Body of pancreas (tissue), 4 donors: ENCODE results near the gene GATA1. TPM values are rescaled to one million over a fixed set of nuclear protein-coding genes. Genes with fewer than 3 reads are reported as not detected.

ENCODE experiments used
- ATAC-seq: fragments of 150-250 bp; one replicate; pipeline ENCODE4 v1.9.1; 2016
- DNase-seq, 4 donors: peaks; one replicate each; pipeline ENCODE4 v3.0.0-alpha.2; 2019
- H3K27ac ChIP-seq, 4 donors: fragments of 200-600 bp; sonication (generic); 1 replicate in 3 of 4; 2 replicates in 1 of 4; pipeline versions ENCODE4 v1.5.1 to v1.6.1; 2016 to 2019; ENCODE audit warnings: mild to moderate bottlenecking in 1 of 4, mixed read lengths in 1 of 4, moderate library complexity in 1 of 4
- H3K27me3 ChIP-seq, 2 donors: fragments of 200-600 bp; sonication (generic); one replicate each; pipeline ENCODE4 v1.6.0; 2016; ENCODE audit warnings: mild to moderate bottlenecking in 1 of 2
- H3K36me3 ChIP-seq, 2 donors: fragments of 200-600 bp; sonication (generic); replicated peaks in 1 of 2; 2 replicates each; pipeline ENCODE4 v1.5.1; 2016; ENCODE audit warnings: low read depth in 2 of 2; ENCODE audit not compliant: insufficient read depth in 1 of 2
- H3K4me1 ChIP-seq: fragments of 200-600 bp; sonication (generic); one replicate; pipeline ENCODE4 v1.6.0; 2016
- H3K4me3 ChIP-seq, 2 donors: fragments of 200-600 bp; sonication (generic); 1 replicate in 1 of 2; 2 replicates in 1 of 2; pipeline ENCODE4 v1.5.1; 2016 to 2019
- H3K9me3 ChIP-seq, 3 donors: fragments of 200-600 bp; sonication (generic); 1 replicate in 2 of 3; 2 replicates in 1 of 3; pipeline ENCODE4 v1.5.1; 2016
- CTCF ChIP-seq, 7 experiments: fragments of 450-650 bp in 4 of 7; fragments of 200-600 bp in 3 of 7; sonication (generic) in 3 of 7; IDR thresholded peaks; one replicate each; pipeline ENCODE4 v1.5.1; 2016 to 2019; ENCODE audit warnings: antibody characterized with exemption in 7 of 7
- POLR2A ChIP-seq, 3 donors: fragments of 450-650 bp; IDR thresholded peaks; one replicate each; pipeline ENCODE4 v1.6.1; 2016; ENCODE audit warnings: antibody characterized with exemption in 3 of 3, mild to moderate bottlenecking in 2 of 3
- WGBS, 2 donors: methylation state at CpG; one replicate each; pipeline ENCODE4 v1.1.5; 2017; 5-methylcytosine and 5-hydroxymethylcytosine counted together
- intact Hi-C: fragments of 100-400 bp; cut with DNase I; formaldehyde crosslinking; loops from one replicate; pipeline ENCODE4 v1.15.1; 2023
- total RNA-seq, 2 donors: library from RNA; depleted of rRNA; stranded (reverse); fragments of >200 nt; gene quantifications; one replicate each; pipeline ENCODE4 v1.1.0, GENCODE V29; 2016

Gene GATA1
- total RNA-seq, 2 donors from 2014 or later: not detected

DNA sequence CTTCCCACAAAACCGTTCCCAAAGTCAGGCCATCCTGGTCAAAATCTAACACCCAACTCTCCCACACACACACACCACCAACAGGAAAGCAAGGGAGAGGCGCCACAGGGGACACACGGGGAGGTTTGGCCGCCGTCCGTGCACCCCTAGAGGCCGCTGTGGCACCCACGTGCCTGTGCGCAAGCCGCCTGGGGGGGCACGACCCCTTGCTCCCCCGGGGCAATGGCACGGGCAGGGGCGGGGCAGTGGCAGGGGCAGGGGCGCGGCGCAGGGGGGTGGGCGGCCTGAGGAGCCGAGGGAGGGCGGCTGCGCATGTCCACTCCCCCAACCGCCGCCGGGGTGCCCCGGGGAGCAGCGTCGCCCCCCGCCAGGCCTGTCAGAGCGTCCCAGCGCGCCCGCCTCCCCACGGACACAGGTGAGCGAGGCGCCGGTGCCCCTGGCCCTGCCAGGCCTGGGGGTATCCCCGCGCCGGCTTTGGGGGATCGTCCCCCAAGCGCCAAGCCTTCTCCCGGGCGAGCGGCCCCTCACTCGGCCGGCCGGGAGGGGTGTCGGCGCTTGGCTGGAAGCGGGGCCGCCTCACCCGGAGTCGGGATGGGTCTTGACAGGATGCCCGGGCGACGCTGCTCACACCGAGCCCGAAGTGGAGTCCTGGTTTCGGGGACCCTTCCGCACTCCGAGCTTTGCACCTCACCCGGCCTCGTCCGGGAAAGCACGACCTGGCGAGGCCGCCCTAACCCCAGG lies 39.9 kb downstream of the GATA1 start, which contains the start of gene ERAS:
Gene ERAS, plus strand, starts transcription at position 379 of the 741 bp plus-strand sequence. CDS start 2,611 bp downstream, outside the sequence.
- H3K4me1 ChIP-seq: no peaks in the 10 kb centered on the region

DNA sequence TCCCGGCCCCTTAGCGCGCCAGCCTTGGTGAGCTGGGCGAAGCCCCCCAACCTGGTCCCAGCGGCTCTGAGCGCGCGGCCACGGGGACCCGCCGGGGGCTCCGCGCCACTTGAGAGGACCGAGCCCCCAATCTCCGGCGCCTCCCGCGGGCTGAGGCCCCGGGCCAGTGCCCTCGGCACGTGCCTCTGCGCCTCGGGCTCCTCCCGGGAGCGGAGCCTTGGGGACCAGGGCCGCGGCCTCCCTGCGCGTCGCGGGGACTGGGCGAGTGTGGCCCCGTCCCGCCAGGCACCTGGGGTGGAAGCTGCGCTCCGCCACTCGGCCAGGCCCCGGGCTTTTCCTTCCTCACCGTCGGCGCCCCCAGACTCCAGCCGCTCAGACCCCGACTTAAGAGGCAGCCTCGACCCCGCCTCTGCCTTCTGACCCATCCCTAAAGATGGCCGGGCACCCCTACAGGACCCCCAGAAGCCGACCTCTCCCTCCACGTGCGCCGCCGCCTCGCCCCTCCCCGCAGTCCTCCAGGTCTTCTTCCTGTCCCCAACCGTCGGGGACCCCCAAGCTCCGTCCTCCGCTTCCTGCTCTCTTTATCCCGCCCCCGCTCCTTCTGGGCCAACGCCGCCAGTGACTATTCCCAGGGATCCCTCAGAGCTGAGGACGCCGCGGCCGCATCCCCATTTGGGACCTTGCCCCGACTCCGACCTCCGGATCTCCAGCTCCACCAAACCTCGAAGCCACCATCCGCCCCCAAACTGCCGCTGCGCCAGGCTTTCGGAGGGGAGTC lies 40.7 kb downstream of the GATA1 start:
- no peaks in the 10 kb centered on the region for H3K36me3 ChIP-seq
- H3K9me3 ChIP-seq: no peaks in the 10 kb centered on the region
- intact Hi-C loops: no loop called here
- no peaks in the 10 kb centered on the region for H3K4me1 ChIP-seq
- no peaks in the 10 kb centered on the region for H3K27me3 ChIP-seq
- no peak overlapping the region for H3K27ac ChIP-seq
- H3K4me3 ChIP-seq: no peak overlapping the region
- ATAC-seq (no peak), DNase-seq (no peak)
- TF ChIP-seq CTCF (IDR thresholded peaks at IDR 0.05) (no peak), POLR2A (IDR thresholded peaks at IDR 0.05) (no peak)
- WGBS, 2 donors: 44 to 50% methylated on average over 13 to 45 of the region's 73 CpGs

More for the DNA sequence above, 39.9 kb downstream of the GATA1 start, which contains the start of gene ERAS:
- intact Hi-C loops: no loop called here
- no peaks in the 10 kb centered on the region for H3K27me3 ChIP-seq
- no peaks in the 10 kb centered on the region for H3K36me3 ChIP-seq
- ATAC-seq (no peak), DNase-seq (no peak)
- TF ChIP-seq POLR2A (IDR thresholded peaks at IDR 0.05) (no peak), CTCF (IDR thresholded peaks at IDR 0.05) (no peak)
- H3K27ac ChIP-seq: no peak within 1 kb of the TSS
- no peaks in the 10 kb centered on the region for H3K9me3 ChIP-seq
- 24 to 36% methylated on average over 5 to 29 of the region's 67 CpGs for whole genome bisulfite sequencing, 2 donors
- no peak within 1 kb of the TSS for H3K4me3 ChIP-seq

- intact Hi-C loops: no loop called here
- Histone ChIP-seq H3K4me3 (no peak overlapping the region), H3K9me3 (no peaks in the 10 kb centered on the region), H3K36me3 (no peaks in the 10 kb centered on the region), H3K27me3 (no peaks in the 10 kb centered on the region), H3K4me1 (no peaks in the 10 kb centered on the region), H3K27ac (no peak overlapping the region)
- ATAC-seq (no peak), DNase-seq (no peak)
- no peak for TF ChIP-seq POLR2A (IDR thresholded peaks at IDR 0.05)
- no peak for TF ChIP-seq CTCF (IDR thresholded peaks at IDR 0.05)
- WGBS, 2 donors: 52 to 72% methylated on average over 3 to 4 of the region's 4 CpGs
These were observed 41.2 kb downstream of the GATA1 start for GRCh38 chrX:48827654-48827968.

GRCh38 chrX:48829016-48829735 lies 42.8 kb downstream of the GATA1 start:
- Histone ChIP-seq H3K27me3 (no peaks in the 10 kb centered on the region), H3K36me3 (no peaks in the 10 kb centered on the region), H3K27ac (no peak overlapping the region), H3K4me3 (no peak overlapping the region), H3K9me3 (no peaks in the 10 kb centered on the region), H3K4me1 (no peaks in the 10 kb centered on the region)
- intact Hi-C loops: no loop called here
- WGBS, 2 donors: 80 to 89% methylated on average over 4 to 15 of the region's 24 CpGs
- DNase-seq (no peak), ATAC-seq (no peak)
- TF ChIP-seq POLR2A (IDR thresholded peaks at IDR 0.05) (no peak), CTCF (IDR thresholded peaks at IDR 0.05) (no peak)
